GM18907 (cell line): ENCODE results near the gene LY86.
A peak's percentile ranks its signal among the peaks of the same experiment; 100 is the strongest.

Experiments
- ATAC-seq: cut with Tn5 transposase; IDR thresholded peaks from one replicate; pipeline ENCODE4 v1.9.1; 2021; ENCODE audit warnings: mild to moderate bottlenecking, moderate library complexity; ENCODE audit not compliant: unreplicated experiment

Gene LY86

DNA sequence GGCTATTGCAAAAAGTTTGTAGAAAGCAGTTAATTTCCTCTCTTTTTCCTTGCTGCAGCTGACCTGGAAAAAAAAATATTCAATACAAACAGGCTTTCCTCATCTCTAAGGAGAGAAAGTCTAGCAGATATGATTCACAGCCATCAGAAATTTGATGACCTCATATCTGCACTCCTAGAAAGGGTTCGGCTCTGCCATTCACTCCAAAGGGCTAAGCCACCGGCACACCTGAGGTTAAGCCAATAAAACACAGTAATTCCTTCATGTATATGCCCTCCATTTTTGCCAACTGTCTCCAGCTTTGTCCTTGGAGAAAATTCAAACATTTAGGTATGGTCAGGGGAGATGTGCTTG is 18.7 kb upstream of the LY86 start:
- ATAC-seq = no peak

DNA sequence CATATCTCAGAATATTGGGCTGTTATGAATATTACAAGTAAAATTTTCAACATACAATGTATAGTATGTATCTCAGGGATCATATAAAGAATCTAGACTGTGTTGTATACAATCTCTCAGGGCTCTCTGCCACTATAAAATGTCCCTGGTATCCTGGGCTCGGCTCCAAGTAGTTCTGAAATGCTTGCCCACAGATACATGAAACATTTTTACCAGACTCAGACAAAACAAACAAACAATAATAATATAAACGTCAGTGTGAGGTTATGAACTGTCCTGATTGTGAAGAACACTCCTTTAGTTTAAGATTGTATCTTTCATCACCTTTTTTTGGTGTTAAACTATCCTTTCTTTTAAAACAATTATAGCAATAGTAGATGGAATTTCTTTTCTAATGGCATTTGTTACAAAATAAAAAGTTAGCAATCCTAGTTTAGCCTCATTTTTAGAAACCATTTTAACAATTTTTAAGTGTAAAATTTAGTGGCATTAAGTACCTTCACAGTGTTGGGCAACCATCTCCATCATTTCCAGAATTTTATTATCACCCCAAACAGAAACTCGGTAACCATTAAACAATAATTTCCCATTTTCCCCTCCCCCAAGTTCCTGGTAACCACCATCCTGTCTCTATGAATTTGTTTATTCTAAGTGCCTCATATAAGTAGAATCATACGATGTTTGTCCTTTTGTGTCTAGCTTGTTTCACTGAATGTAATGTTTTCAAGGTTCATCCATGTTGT is 17.4 kb upstream of the LY86 start:
- no peak for ATAC-seq

DNA sequence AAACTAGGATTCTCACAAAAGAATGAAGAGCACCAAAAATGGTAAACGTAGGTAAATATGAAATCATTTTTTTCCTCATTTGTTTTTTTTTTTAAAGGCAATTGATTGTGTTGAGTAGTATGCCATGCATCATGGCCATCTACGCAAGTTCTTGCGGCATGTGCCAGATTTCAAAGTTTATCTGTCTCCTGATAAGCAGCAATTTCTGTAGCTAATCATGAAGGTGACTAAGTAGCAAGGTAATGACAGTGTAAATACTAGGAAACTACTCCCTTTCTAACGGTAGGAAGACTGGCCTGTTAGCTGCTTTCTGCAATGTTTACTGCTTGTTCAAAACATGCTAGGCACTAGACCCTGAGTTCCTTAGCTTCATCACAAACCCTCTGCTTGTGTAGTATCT is 13.4 kb upstream of the LY86 start:
- ATAC-seq = no peak

DNA sequence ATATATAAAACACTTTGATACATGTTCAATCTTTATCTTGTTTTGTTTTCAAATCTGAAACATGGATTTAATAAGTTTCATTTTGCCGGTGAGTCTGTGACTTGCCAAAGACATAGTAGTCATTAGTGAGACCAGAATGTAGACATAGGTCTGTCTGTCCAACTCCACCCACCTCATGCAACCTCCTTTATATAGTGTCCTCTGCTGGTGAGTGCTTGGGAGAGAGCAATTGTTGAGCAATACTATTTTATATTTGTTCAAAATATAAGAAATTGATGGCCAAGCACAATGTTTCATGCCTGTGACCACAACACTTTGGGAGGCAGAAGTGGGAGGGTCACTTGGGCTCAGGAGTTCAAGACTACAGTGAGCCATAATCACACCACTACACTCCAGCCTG is 10.8 kb upstream of the LY86 start:
- ATAC-seq = no peak

DNA sequence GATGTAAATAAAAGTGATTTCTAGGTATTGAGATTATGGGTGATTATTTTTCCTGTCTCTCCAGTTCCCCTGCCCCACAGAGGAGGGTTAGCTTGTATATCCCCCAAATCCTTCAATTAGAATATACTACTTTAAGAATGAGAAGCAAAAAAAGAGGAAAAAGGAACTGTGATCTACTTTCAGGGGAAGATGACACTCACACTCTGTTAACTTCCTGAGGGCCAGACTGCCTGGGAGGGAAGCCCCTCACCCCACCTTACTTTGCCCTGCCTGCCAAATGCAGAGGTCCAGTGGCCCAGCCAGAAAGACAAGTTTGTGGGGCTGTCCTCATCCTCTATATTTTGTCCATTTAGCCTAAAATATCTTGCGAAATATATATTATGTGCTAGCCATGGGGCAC is 9.2 kb upstream of the LY86 start:
- ATAC-seq = no peak

DNA sequence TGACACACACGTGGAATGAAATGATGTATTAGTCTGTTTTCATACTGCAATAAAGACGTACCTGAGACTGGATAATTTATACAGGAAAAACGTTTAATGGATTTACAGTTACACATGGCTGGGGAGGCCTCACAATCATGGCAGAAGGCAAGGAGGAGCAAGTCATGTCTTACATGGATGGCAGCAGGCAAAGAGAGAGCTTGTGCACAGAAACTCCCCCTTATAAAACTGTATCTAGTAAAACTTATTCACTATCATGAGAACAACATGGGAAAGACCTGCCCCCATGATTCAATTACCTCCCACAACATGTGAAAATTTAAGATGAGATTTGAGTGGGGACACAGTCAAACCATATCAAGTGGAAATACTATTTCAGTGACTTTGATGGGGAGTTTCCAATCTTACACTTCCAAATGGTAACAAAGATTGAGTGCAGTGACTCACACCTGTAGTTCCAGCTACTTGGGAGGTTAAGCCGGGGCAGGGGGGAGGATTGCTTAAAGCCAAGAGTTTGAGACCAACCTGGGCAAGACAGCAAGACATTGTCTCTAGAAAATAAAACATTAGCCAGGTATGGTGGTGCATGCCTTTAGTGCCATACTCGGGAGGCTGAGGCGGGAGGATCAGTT is 8.2 kb upstream of the LY86 start:
- ATAC-seq = no peak

DNA sequence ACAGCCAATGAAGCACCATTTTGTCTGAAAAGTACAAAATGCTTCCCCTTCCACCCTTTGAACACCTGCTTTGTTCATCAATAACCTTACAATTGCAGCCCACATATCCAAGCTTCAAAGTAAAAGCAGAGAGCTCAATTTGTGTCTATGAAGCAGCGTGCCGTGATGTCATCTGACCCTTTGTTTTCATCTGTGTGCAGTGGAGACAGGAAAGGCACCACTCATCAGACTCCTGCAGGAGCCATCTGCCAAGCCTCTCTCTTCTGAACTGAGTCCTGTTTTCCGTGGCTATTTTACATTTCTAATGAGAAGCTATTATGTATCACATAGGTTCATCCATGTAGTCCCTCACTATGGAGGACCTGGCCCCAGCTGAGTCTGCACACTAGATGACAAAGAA is 7.5 kb upstream of the LY86 start:
- no peak for ATAC-seq

DNA sequence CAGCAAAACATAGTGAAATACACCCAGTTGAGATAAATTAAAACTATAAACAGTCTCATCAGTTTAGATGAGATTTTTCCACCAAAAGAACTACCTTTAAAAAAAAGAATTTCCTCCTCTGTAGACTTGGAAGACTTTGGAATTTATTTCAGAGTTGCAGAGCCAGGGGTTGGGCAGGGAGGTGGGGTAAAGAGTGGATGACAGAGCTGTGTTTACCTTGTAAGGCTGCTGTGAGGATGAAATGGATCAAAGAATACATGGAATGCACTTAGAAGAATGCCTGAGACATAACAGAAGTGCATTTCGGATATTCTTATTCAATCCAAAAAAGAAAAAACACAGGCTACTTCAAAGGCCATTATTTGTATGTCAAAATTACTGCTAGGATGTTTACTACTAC is 6.4 kb upstream of the LY86 start:
- ATAC-seq = no peak

DNA sequence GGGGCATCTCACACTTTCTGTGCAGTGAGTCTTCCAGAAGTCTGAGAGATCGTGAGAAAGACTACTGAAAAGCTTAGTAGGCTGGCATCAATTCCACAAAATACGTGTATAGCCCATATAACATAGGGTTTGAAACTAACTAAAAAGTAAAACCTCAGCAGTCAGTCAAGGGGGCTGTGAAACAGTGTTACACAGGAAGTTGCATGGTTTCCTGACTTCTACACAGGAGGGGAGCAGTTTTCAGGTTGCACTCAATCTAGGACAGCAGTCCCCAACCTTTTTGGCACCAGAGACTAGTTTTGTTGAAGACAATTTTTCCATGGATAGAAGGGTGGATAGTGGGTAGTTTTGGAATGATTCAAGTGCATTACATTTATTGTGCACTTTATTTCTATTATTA is 4.7 kb upstream of the LY86 start:
- no peak for ATAC-seq

DNA sequence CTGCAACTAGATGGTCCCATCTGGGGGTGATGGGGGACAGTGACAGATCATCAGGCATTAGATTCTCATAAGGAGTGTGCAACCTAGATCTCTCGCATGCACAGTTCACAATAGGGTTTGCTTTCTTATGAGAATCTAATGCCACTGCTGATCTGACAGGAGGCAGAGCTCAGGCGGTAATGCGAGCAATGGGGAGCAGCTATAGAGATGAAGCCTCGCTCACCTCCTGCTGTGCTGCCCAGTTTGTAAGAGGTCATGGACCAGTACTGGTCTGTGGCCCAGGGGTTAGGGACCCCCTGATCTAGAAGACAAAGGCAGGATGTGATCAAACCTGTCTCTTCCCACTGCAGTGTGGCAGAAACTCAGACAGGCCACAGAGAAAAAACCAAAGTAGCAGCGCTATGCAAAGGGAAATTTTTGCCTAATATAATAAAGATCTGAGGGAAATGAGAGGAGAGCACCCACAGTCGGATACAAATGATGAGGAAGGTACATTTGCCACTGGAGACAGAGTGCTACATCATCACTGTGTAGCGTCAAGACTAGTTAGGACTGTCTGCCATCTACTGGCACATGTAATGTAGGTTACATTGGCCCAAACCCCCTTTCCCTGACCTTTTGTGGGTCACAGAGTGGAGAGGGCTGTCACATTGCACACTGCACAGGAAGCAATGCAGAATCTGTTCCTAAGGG is 4.1 kb upstream of the LY86 start:
- peak; percentile 17 for ATAC-seq

DNA sequence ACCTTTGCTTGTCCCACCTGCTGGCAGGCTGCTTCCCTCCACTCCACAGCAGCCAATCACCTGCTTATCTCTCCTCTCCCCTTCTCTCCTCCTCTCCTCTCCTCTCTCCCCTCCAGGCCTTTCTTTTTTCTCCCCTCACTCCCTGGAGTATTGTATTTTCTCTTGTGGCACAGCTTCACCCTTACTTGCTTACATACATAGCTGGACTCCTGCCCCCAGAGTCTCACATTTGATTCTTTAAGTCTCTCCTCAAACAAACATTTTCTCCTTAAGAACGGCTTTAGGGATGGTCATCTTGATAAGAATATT is 3.6 kb upstream of the LY86 start:
- no peak for ATAC-seq

DNA sequence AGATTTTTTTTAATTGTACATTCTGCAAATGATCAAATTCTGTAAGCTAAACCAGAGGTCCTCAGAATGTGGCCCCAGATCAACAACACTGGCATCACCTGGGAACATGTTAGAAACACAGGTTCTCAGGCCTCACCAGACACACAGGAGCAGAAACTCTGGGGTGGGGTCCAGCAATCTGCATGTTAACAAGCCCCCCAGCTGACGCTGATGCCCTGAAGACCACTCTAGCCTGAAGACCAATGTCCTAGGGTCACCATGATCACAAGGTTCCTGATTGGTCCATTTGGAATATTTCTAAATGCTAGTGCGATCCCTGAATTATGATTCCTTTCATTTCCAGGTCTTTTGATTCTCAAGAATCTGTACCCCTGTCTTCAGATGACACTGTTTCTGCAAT is 2.4 kb upstream of the LY86 start:
- ATAC-seq = no peak

DNA sequence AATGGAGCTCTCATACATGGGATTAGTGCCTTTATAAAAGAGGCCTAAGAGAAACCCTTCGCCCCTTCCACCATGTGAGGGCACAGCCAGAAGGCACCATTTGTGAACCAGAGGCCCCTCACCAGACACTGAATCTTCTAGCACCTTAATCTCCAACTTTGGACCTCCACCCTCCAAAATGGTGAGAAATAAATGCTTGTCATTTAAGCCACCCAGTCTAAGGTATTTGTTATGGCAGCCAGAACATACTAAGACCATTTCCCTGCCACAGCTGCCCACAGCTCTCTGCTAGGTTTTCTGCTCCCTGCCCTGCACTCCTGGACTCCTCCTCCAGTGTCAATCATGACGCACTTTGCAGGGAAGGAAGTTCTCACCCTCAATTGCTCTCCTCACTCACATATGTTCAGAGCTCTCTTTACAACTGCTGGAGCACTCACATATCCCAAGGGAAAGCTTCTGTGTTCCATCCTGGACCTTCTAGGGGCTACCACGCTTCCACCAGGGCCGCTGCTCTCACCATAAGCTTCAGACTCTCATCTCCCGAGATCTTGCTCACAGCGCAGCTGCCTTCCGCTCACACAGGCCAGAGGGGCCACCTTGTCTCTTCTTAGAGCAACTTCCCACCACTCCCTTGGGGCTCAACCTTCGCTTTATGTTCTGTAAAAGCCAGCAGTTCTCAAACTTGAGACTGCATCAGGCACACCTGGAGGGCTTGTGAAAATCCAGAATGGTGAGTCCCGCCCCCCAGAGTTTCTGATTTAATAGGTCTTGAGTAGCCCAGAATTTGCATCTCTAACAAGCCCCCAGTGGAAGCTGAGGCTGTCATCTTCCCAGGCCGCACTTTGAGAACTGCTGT is 1.6 kb upstream of the LY86 start:
- ATAC-seq = peak; percentile 56

DNA sequence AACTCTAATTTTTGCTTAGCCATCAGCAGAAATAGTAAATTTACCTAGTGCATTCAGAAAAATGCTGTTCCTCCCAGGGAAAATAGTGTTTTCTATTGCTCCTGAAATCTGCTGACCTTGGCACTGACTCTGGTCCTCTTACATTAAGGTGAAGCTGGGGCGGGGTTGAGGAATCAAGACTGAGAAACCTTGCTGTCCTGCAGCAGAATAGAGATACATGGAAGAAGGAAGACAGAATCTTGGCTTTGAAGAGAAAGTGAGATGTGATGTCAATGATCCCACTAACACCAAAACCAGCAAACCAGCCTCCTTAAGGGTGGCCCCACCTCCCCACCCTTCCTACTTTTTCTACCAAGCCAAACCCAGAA is 840 bp upstream of the LY86 start:
- ATAC-seq = no peak

DNA sequence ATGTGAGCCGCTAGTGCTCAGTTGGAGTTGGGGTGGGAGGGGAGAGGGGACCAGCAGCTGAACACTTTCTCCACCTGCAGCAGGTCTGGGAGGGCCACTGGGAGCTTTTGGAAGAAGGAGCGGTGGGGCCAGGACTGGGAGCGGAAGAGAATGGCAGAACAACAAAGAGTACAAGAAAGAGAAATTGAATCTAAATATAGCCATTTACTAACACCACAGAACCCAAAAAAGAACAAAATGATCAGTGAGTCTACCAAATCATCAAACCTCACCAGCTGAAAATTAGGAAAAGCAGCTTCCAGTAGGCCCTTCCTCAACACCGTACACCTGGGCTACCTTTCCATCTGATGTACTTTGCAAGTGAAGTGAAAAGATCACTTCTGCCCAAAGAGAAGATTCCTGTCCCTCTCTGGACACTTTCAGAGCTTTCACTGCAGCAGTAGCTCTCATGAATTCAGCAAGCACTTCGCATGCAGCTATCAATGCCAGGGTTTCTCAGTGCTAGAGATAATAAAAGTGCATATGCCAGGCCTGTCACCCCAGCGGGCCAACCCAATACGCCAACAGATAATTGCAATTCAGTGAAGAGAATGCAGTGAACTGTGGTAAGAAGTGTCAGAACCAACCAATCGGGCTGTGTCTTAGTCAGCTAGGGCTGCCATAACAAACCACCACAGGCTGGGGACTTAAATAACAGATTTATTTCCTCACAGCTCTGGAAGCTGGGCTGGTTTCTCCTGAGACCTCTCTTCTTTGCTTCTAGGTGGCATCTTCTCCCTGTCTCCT is 597 bp downstream of the LY86 start:
- ATAC-seq = no peak

DNA sequence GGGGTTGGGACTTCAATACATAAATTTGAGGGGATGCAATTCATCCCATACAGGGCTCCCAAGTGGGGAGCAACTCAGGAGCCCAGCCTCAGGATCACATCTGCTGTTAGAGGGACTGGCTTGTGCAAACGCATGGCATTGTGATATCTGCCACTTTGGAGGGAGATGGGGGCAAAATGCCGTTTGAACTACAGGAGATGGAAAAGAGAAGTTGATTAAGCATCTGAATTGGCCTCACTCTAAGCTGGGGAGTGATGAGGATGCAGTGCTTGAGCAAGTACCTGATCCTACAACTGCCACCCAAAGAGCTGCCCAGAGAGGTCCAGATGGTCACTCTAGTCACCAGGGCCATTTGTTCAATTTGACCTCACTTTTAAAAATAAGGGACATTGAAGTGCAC is 2.0 kb downstream of the LY86 start:
- no peak for ATAC-seq

DNA sequence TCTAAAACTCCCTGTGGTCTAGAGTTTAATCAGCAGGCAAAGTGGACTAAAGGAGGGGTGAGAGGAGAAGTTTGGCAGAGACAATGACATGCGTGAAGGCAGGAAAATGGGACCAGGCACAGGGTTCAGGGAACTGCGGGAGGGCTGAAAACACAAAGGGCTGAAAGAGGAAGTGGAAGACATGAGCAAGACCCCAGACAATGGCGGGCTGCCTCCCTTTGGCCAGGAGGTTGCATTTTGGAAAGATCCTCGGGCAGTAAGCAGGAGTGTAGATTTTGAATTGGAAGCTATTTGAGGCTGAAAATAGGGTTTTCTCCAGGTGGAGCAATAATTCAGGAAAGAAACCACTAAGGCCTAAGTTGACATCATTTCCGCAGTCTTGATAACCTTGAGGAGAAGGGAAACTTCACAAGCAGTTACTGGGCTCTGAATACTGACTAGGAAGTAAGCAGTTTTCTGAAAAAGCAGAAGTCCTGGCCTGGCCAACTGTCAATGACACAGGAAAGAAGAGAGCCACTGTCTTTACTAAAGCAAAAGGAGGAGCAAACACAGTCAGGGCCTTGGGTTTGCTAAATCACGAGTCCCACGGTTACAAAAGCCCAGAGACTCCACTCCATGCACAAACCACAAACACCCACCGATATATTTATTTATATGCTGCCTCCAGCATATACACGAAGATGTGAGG is 3.4 kb downstream of the LY86 start:
- peak; percentile 20 for ATAC-seq

DNA sequence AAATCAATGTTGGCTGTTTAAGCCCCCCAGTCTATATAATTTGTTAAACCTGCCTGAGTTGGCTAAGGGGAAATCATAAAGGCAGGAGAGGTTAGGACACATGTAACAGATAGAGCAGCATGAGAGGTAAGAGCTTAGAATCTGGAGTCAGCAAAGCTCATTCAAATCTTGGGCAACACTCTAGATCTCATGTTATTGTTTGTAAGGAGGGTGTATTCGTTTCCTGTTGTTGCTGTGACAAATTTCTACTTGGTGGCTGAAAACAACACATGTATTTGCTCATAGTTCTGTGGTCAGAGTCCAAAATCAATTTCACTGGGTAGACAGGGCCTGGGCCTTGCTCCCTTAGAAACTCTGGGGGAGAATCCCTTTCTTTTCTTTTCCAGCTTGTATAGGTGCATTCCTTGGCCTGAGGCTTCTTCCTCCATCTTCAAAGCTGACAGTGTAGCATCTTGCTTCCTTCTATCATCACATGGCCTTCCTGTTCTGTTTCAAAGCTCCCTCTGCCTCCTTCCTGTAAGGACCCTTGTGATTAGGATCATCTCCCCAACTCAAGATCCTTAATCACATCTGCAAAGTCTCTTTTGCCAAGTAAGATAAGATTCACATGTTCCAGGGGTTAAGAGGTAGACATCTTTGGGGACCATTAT is 4.4 kb downstream of the LY86 start:
- ATAC-seq = no peak

DNA sequence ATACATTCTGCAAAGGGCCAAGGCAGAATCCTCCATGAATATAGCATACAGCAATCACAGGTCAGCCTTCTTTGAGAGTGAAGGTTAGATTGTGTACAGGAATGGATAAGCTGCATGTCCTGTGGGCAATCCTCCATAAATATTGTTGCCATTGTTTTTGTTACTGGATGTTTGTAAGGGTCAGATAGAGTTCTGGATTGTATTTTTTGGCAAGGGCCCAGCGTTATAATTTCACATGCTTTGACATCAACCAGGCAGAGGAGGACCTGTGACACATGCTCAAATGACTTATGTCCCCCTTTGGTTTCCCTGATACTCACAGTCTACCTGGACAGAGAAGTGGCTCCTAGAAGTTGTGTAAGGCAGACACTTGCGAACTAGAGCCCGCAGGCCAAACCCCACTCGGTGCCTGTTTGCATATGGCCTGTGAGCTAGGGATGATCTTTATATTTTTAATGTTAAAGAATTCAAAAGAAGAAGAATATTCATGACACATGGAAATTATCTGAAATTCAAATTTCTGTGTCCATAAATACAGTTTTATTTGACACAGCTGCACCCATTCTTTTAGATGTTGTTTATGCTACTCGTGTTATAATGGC is 5.4 kb downstream of the LY86 start:
- no peak for ATAC-seq

DNA sequence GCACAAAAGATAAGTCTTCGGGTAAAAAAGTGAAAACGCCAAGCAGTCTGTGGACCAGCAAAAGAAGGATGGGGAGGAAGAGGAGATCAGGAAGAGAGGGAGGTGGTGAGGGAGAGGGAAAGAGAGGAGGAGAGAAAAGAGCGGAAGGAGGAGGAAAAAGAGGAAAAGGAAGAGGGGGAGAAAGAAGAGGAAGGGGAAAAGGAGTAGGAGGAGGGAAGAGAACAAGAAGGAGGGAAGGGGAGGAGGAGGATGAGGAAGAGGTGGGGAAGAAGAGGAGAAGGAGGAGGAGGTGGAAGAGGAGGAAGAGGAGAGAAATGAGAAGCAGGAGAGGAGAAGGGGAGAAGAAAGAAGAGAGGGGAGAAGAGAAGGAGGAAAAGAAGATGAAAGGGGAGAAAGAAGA is 6.5 kb downstream of the LY86 start:
- no peak for ATAC-seq
